Caki2 (cell line): ENCODE measurements around the gene ATP8A1. TPM values are rescaled to one million over a fixed set of nuclear protein-coding genes. Genes with fewer than 3 reads are reported as not detected.

Experiments used
- DNase-seq: peaks from one replicate; pipeline ENCODE4 v3.0.0-alpha.2; 2015; ENCODE audit warnings: low read depth
- in situ Hi-C: cut with HindIII; loops from 2 replicates; pipeline ENCODE4 v1.10.0; 2016; ENCODE audit warnings: low sequenced_read_pairs, low pct_unique_long_range_greater_than_20kb, mixed read lengths
- total RNA-seq: library from RNA; depleted of rRNA; stranded (reverse); fragments of >200 nt; shearing (Covaris generic); gene quantifications from 2 replicates; pipeline ENCODE4 v1.2.3, GENCODE V29; 2014; ENCODE audit warnings: low replicate concordance

ATP8A1 gene
- total RNA-seq, 1 experiment from 2014 or later = not detected

- DNase-seq = no peak
- in situ Hi-C loops = no loop called here
These were observed 109.1 kb downstream of the ATP8A1 start for GRCh38 chr4:42547805-42548204.

GRCh38 chr4:42543762-42544161 is 113.1 kb downstream of the ATP8A1 start:
- no peak for DNase-seq
- in situ Hi-C loops = no loop called here

- DNase-seq = no peak
- in situ Hi-C loops = no loop called here
These were observed 113.8 kb downstream of the ATP8A1 start for GRCh38 chr4:42543126-42543525.

- in situ Hi-C loops = no loop called here
These were observed 115.3 kb downstream of the ATP8A1 start for GRCh38 chr4:42541647-42542046.

GRCh38 chr4:42533042-42533441 is 123.9 kb downstream of the ATP8A1 start:
- no peak for DNase-seq
- in situ Hi-C loops = no loop called here

More at GRCh38 chr4:42541647-42542046, 115.3 kb downstream of the ATP8A1 start:
- DNase-seq = no peak

- in situ Hi-C loops = no loop called here
These were observed 125.4 kb downstream of the ATP8A1 start for GRCh38 chr4:42531341-42532030.

GRCh38 chr4:42523066-42523718 is 133.7 kb downstream of the ATP8A1 start:
- in situ Hi-C loops = no loop called here
- no peak for DNase-seq

More at GRCh38 chr4:42531341-42532030, 125.4 kb downstream of the ATP8A1 start:
- DNase-seq = no peak

- peak; percentile 7 for DNase-seq
These were observed 137.0 kb downstream of the ATP8A1 start for GRCh38 chr4:42519803-42520417.

GRCh38 chr4:42515156-42515884 is 141.6 kb downstream of the ATP8A1 start:
- in situ Hi-C loops = no loop called here

More at GRCh38 chr4:42519803-42520417, 137.0 kb downstream of the ATP8A1 start:
- in situ Hi-C loops = no loop called here

GRCh38 chr4:42513748-42514492 is 143.0 kb downstream of the ATP8A1 start:
- in situ Hi-C loops = no loop called here
- DNase-seq = no peak

More at GRCh38 chr4:42515156-42515884, 141.6 kb downstream of the ATP8A1 start:
- DNase-seq = no peak

- DNase-seq = no peak
- in situ Hi-C loops = no loop called here
These were observed 144.7 kb downstream of the ATP8A1 start for GRCh38 chr4:42512226-42512625.

- in situ Hi-C loops = no loop called here
- no peak for DNase-seq
These were observed 146.7 kb downstream of the ATP8A1 start for GRCh38 chr4:42510225-42510624.

GRCh38 chr4:42501624-42502401 is 155.1 kb downstream of the ATP8A1 start:
- in situ Hi-C loops = no loop called here
- DNase-seq = peak; percentile 10

- in situ Hi-C loops = no loop called here
- no peak for DNase-seq
These were observed 158.9 kb downstream of the ATP8A1 start for GRCh38 chr4:42498040-42498439.

- in situ Hi-C loops = no loop called here
These were observed 159.6 kb downstream of the ATP8A1 start for GRCh38 chr4:42497142-42497910.

GRCh38 chr4:42492962-42493361 is 163.9 kb downstream of the ATP8A1 start:
- no peak for DNase-seq
- in situ Hi-C loops = no loop called here

More at GRCh38 chr4:42497142-42497910, 159.6 kb downstream of the ATP8A1 start:
- DNase-seq = no peak

- no peak for DNase-seq
- in situ Hi-C loops = no loop called here
These were observed 166.9 kb downstream of the ATP8A1 start for GRCh38 chr4:42490015-42490414.
